Measurements from ENCODE around the gene NKD1. TPM values are rescaled to one million over a fixed set of nuclear protein-coding genes. Genes with fewer than 3 reads are reported as not detected.

NKD1 gene
- total RNA-seq, 4 donors from 2014 or later, result 1.8 to 9.1 (median 2.6) TPM

- Histone ChIP-seq H3K4me3 (no peak overlapping the region), H3K9me3 (no peaks in the 10 kb centered on the region), H3K27me3 (no peaks in the 10 kb centered on the region), H3K27ac (no peak overlapping the region), H3K36me3 (no peaks in the 10 kb centered on the region), H3K4me1 (peaks cover 17% of the 10 kb centered on the region)
- TF ChIP-seq EP300 (IDR thresholded peaks at IDR 0.05), result no peak
- TF ChIP-seq, protein P1, sequence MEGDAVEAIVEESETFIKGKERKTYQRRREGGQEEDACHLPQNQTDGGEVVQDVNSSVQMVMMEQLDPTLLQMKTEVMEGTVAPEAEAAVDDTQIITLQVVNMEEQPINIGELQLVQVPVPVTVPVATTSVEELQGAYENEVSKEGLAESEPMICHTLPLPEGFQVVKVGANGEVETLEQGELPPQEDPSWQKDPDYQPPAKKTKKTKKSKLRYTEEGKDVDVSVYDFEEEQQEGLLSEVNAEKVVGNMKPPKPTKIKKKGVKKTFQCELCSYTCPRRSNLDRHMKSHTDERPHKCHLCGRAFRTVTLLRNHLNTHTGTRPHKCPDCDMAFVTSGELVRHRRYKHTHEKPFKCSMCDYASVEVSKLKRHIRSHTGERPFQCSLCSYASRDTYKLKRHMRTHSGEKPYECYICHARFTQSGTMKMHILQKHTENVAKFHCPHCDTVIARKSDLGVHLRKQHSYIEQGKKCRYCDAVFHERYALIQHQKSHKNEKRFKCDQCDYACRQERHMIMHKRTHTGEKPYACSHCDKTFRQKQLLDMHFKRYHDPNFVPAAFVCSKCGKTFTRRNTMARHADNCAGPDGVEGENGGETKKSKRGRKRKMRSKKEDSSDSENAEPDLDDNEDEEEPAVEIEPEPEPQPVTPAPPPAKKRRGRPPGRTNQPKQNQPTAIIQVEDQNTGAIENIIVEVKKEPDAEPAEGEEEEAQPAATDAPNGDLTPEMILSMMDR (IDR thresholded peaks at IDR 0.05), result no peak
- no peak for TF ChIP-seq POLR2AphosphoS5 (IDR thresholded peaks at IDR 0.05)
- no peak for TF ChIP-seq POLR2A (IDR thresholded peaks at IDR 0.05)
- 82% methylated on average over 6 of the region's 6 CpGs for WGBS
- DNase-seq (ENCODE audit: low spot score in 2 of 2), result no peak
Observed at GRCh38 chr16:50591209-50591608, 43.0 kb downstream of the NKD1 start.

- 46% methylated on average over 21 of the region's 24 CpGs for WGBS
- no peaks in the 10 kb centered on the region for H3K27me3 ChIP-seq
- H3K4me3 ChIP-seq, result peak overlapping the region; percentile 3
- H3K36me3 ChIP-seq, result no peaks in the 10 kb centered on the region
- H3K9me3 ChIP-seq, result no peaks in the 10 kb centered on the region
- no peak for DNase-seq (ENCODE audit: low spot score in 2 of 2)
- TF ChIP-seq EP300 (IDR thresholded peaks at IDR 0.05), result no peak
- TF ChIP-seq POLR2AphosphoS5 (IDR thresholded peaks at IDR 0.05), result no peak
- TF ChIP-seq, protein P1 (IDR thresholded peaks at IDR 0.05), result no peak
- TF ChIP-seq POLR2A (IDR thresholded peaks at IDR 0.05), result no peak
- H3K4me1 ChIP-seq, result peaks cover 17% of the 10 kb centered on the region
- no peak overlapping the region for H3K27ac ChIP-seq
Observed at GRCh38 chr16:50591800-50592771, 43.9 kb downstream of the NKD1 start.

DNA sequence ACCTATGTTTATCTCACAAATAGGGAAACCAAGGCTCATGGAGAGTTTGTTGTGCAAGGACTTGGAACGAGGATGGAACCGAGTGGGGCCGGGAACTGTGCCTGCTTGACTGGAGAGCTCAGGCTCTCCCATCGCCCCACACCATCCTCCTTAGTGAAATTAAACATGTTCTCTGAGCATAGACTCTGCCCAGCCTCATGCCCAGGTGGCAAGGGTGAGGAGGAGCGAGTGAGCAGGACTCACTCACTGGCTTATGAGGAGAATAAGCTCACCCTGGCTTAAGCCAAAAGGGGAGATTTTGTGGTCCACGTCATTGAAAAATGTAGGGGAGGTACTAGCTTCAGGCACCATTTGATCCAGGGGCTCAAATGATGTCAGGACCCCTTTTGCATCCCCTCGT lies 44.8 kb downstream of the NKD1 start:
- peaks cover 17% of the 10 kb centered on the region for H3K4me1 ChIP-seq
- no peaks in the 10 kb centered on the region for H3K36me3 ChIP-seq
- TF ChIP-seq EP300 (IDR thresholded peaks at IDR 0.05), result no peak
- TF ChIP-seq, protein P1 (IDR thresholded peaks at IDR 0.05), result no peak
- TF ChIP-seq POLR2A (IDR thresholded peaks at IDR 0.05), result no peak
- no peak for TF ChIP-seq POLR2AphosphoS5 (IDR thresholded peaks at IDR 0.05)
- H3K9me3 ChIP-seq, result no peaks in the 10 kb centered on the region
- H3K27ac ChIP-seq, result no peak overlapping the region
- no peaks in the 10 kb centered on the region for H3K27me3 ChIP-seq
- H3K4me3 ChIP-seq, result no peak overlapping the region
- WGBS, result 84% methylated on average over 7 of the region's 7 CpGs
- DNase-seq (ENCODE audit: low spot score in 2 of 2), result no peak

DNA sequence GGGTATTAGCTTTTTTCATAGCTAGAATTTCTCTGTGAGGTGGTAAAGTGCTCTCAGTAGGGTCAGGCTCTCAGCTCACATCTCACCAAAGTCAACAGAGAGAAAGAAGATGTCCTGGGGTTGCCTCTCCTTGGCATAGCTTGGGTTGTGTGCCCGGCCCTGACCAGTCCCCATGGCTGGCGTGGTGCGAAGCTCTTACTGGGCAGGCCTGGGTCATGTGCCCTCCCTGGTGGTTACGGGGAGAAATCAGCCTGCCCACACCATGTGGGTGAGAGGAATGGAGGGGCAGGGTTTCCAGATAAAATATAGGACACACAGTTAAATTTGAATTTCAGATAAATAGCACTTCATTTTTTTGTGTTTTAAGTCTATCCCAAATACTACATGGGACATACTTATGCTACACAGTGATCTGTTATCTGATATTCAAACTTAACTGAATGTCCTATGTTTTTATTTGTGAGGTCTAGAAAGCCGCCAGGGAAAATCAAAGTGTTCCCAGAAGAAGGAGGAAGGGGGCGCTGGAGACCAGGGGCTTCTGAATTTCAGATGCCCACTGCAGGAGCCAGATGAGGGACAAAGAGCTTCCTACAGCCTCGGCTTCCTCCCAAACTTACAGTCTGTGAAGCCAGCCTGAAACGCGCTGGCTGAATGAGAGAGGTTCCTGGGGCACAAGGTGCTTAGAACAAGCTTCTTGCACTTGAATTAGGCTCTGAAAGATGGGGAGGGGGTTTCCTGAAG lies 45.4 kb downstream of the NKD1 start:
- 91% methylated on average over 9 of the region's 9 CpGs for WGBS
- H3K9me3 ChIP-seq, result no peaks in the 10 kb centered on the region
- DNase-seq (ENCODE audit: low spot score in 2 of 2), result no peak
- no peak overlapping the region for H3K4me3 ChIP-seq
- H3K4me1 ChIP-seq, result peaks cover 22% of the 10 kb centered on the region
- no peaks in the 10 kb centered on the region for H3K27me3 ChIP-seq
- H3K36me3 ChIP-seq, result no peaks in the 10 kb centered on the region
- no peak overlapping the region for H3K27ac ChIP-seq
- TF ChIP-seq POLR2A (IDR thresholded peaks at IDR 0.05) (no peak), EP300 (IDR thresholded peaks at IDR 0.05) (no peak), POLR2AphosphoS5 (IDR thresholded peaks at IDR 0.05) (no peak)
- TF ChIP-seq, protein P1 (IDR thresholded peaks at IDR 0.05), result no peak
